Activated naive CD8-positive, alpha-beta T cell treated with anti-CD3 and anti-CD28 coated beads, Interleukin-2, amount 50 U/mL, for 24 hours (primary cell): ENCODE measurements around the gene CPA3.

Experiments used
- ATAC-seq: fragments of 150-1000 bp; cut with Tn5 transposase; one replicate; pipeline ENCODE4 v1.10.0; 2021
- DNase-seq: peaks from one replicate; pipeline ENCODE4 v3.0.0; 2021
- H3K27ac Mint-ChIP-seq: one replicate; pipeline ENCODE4 v1.8.0; 2021; ENCODE audit warnings: mild to moderate bottlenecking, mixed read lengths
- H3K27me3 Mint-ChIP-seq: one replicate; pipeline ENCODE4 v1.8.0; 2021; ENCODE audit warnings: mixed read lengths
- H3K36me3 Mint-ChIP-seq: one replicate; pipeline ENCODE4 v1.8.0; 2021; ENCODE audit warnings: low read depth, mixed read lengths
- H3K4me1 Mint-ChIP-seq: one replicate; pipeline ENCODE4 v1.8.0; 2021; ENCODE audit warnings: mixed read lengths
- H3K4me3 Mint-ChIP-seq: one replicate; pipeline ENCODE4 v1.8.0; 2021; ENCODE audit warnings: mild to moderate bottlenecking, moderate library complexity, mixed read lengths
- H3K9me3 Mint-ChIP-seq: one replicate; pipeline ENCODE4 v1.8.0; 2021; ENCODE audit warnings: mixed read lengths

Gene CPA3

GRCh38 chr3:148865049-148865448, at the start of gene CPA3:
CPA3 (plus strand) TSS chr3:148865296; CDS start chr3:148865308, 12 bp downstream.
- H3K36me3 Mint-ChIP-seq = no peaks in the 10 kb centered on the region
- H3K4me3 Mint-ChIP-seq = no peak within 1 kb of the TSS
- no peak within 1 kb of the TSS for H3K27ac Mint-ChIP-seq
- DNase-seq = no peak
- H3K9me3 Mint-ChIP-seq = no peaks in the 10 kb centered on the region
- ATAC-seq = no peak
- H3K4me1 Mint-ChIP-seq = no peaks in the 10 kb centered on the region
- H3K27me3 Mint-ChIP-seq = peaks cover 14% of the 10 kb centered on the region

DNA sequence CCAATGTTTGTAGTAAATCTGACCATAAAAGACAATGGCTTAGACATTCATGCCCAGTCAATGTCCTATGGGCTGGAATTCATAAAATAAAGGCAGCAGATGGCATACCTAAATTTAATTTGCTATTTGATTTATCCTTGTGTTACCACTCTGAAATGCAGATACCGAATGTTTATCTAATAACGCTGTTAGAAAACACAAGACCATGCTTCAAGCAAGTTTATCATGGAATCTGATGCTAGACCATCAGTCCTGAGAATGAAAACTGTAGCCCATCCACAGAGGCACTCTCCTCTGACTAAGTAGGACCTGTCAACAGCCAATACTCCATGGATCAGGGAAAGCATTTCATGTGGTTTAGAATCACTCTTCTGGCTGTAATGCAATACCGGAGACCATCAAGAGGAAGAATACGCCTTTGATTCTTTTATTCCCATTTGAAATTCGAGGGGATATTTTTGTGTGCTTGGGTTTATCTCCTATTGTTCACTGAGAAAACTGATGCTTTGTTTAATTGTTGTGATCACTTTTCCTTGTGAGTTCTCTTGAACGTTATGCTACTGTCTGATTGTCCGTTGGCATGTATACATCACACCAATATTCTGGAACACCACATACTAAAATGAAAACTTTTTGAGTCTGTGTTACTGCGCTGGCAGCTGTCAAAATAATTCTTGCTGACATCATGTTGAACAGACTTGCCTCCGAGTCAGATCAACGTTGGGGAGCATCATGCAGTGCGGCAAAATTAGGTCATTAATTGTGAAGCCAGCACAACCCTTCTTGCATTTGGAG, 49.6 kb upstream of the CPA3 start:
- no peak overlapping the region for H3K27ac Mint-ChIP-seq
- H3K27me3 Mint-ChIP-seq = peaks cover 2% of the 10 kb centered on the region
- H3K4me3 Mint-ChIP-seq = no peak overlapping the region
- ATAC-seq (no peak), DNase-seq (no peak)
- H3K9me3 Mint-ChIP-seq = no peaks in the 10 kb centered on the region
- no peaks in the 10 kb centered on the region for H3K36me3 Mint-ChIP-seq
- H3K4me1 Mint-ChIP-seq = no peaks in the 10 kb centered on the region

DNA sequence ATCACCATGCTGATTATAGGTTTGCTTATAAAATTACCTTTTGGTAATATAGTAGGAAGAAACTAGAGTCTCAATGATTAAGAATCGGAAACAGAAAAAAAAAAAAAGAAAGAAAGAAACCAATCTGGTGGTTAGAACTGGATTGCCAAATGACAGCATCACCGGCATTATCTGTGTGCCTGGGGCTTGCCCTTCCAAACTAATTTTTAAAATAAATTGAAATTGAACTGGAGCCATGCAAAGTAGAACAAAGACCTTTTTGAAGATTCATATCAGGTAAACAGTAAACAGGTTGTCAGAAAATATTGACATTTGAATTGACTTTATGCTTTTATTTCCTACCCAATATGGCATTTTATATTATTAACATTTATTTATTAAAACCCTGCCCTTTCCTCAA, 48.7 kb upstream of the CPA3 start:
- no peak overlapping the region for H3K4me3 Mint-ChIP-seq
- no peaks in the 10 kb centered on the region for H3K36me3 Mint-ChIP-seq
- H3K27ac Mint-ChIP-seq = no peak overlapping the region
- H3K9me3 Mint-ChIP-seq = no peaks in the 10 kb centered on the region
- no peak for DNase-seq
- no peak for ATAC-seq
- no peaks in the 10 kb centered on the region for H3K4me1 Mint-ChIP-seq
- peaks cover 2% of the 10 kb centered on the region for H3K27me3 Mint-ChIP-seq

GRCh38 chr3:148816981-148817525, 48.0 kb upstream of the CPA3 start:
- H3K27ac Mint-ChIP-seq = no peak overlapping the region
- H3K36me3 Mint-ChIP-seq = no peaks in the 10 kb centered on the region
- H3K27me3 Mint-ChIP-seq = peaks cover 2% of the 10 kb centered on the region
- DNase-seq (no peak), ATAC-seq (no peak)
- H3K4me3 Mint-ChIP-seq = no peak overlapping the region
- no peaks in the 10 kb centered on the region for H3K4me1 Mint-ChIP-seq
- H3K9me3 Mint-ChIP-seq = no peaks in the 10 kb centered on the region

- ATAC-seq (no peak), DNase-seq (no peak)
- Mint-ChIP-seq H3K9me3 (no peaks in the 10 kb centered on the region), H3K4me1 (no peaks in the 10 kb centered on the region), H3K36me3 (no peaks in the 10 kb centered on the region), H3K4me3 (no peak overlapping the region), H3K27me3 (peaks cover under 1% of the 10 kb centered on the region), H3K27ac (no peak overlapping the region)
Observed at GRCh38 chr3:148820361-148821245, 44.5 kb upstream of the CPA3 start.

- no peak overlapping the region for H3K4me3 Mint-ChIP-seq
- H3K27ac Mint-ChIP-seq = no peak overlapping the region
- no peaks in the 10 kb centered on the region for H3K36me3 Mint-ChIP-seq
- no peak for DNase-seq
- H3K4me1 Mint-ChIP-seq = no peaks in the 10 kb centered on the region
- ATAC-seq = no peak
- no peaks in the 10 kb centered on the region for H3K9me3 Mint-ChIP-seq
- H3K27me3 Mint-ChIP-seq = no peaks in the 10 kb centered on the region
Observed at GRCh38 chr3:148823026-148823425, 42.1 kb upstream of the CPA3 start.

DNA sequence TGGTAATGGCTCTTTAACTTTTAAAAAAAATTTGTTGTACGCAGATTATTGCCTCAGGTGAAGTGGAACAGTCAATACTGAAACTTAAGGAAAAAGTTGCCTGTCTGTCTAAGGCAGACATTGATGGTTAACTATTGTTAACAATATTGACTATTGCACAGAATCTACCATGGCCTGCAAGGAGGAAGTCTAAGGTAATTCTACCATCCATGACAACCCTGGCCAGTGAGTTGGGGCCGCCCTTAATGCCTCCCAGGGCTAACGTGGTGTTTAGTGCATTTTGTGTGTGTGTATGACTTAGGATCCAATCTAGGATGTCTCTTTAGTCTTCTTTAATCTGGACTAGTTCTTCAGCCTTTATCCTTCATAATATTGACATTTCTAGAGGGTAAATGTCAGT, 39.6 kb upstream of the CPA3 start:
- no peaks in the 10 kb centered on the region for H3K36me3 Mint-ChIP-seq
- DNase-seq (no peak), ATAC-seq (no peak)
- no peak overlapping the region for H3K27ac Mint-ChIP-seq
- H3K27me3 Mint-ChIP-seq = no peaks in the 10 kb centered on the region
- no peaks in the 10 kb centered on the region for H3K9me3 Mint-ChIP-seq
- H3K4me1 Mint-ChIP-seq = no peaks in the 10 kb centered on the region
- H3K4me3 Mint-ChIP-seq = no peak overlapping the region

DNA sequence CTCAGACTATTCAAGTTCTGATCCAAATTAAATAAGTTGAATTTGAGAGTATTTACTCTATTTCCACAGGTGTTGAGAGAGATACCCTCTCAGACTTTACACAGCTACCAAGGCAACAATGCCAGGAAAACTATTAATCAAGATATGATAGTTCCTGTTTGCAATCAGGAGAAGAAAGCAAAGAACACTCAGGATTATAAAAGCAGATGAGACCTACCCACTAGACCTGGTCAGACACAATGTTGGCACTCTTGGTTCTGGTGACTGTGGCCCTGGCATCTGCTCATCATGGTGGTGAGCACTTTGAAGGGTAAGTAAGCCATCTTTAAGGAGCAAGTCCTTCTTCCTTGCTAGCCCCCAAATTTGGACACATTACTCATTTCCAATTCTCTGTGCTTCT, 37.5 kb upstream of the CPA3 start, which contains the start of gene CPB1:
TSS of gene CPB1 (plus strand) at position 227 of the 400 bp plus-strand sequence. CDS start at position 240, 13 bp downstream.
- no peaks in the 10 kb centered on the region for H3K27me3 Mint-ChIP-seq
- H3K4me1 Mint-ChIP-seq = no peaks in the 10 kb centered on the region
- ATAC-seq = no peak
- H3K4me3 Mint-ChIP-seq = no peak within 1 kb of the TSS
- H3K27ac Mint-ChIP-seq = no peak within 1 kb of the TSS
- no peaks in the 10 kb centered on the region for H3K36me3 Mint-ChIP-seq
- DNase-seq = no peak
- no peaks in the 10 kb centered on the region for H3K9me3 Mint-ChIP-seq

GRCh38 chr3:148828136-148828690, 36.9 kb upstream of the CPA3 start:
- DNase-seq (no peak), ATAC-seq (no peak)
- Mint-ChIP-seq H3K9me3 (no peaks in the 10 kb centered on the region), H3K27me3 (no peaks in the 10 kb centered on the region), H3K36me3 (no peaks in the 10 kb centered on the region), H3K4me1 (no peaks in the 10 kb centered on the region), H3K4me3 (no peak overlapping the region), H3K27ac (no peak overlapping the region)

DNA sequence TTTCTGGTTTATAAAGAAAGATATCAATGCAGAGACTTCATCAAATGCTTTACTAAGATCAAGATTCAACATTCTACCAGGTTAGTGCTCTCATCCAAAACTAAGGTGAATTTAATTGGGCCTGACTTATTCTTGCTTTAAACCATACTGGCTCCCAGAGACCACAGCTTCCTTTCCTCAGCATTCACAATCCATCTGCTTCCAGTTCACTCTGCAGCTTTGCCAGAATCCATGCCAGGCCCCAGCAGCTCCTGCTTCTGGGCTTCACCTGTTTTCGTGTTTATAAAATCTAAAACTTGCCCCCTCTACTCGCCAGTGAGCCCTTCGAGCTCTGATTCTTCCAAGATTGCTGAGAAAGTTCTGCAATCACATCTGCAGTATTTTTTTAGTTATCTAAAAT, 35.2 kb upstream of the CPA3 start:
- Mint-ChIP-seq H3K4me1 (no peaks in the 10 kb centered on the region), H3K9me3 (no peaks in the 10 kb centered on the region), H3K27me3 (no peaks in the 10 kb centered on the region), H3K4me3 (no peak overlapping the region), H3K27ac (no peak overlapping the region), H3K36me3 (no peaks in the 10 kb centered on the region)
- no peak for DNase-seq
- no peak for ATAC-seq

DNA sequence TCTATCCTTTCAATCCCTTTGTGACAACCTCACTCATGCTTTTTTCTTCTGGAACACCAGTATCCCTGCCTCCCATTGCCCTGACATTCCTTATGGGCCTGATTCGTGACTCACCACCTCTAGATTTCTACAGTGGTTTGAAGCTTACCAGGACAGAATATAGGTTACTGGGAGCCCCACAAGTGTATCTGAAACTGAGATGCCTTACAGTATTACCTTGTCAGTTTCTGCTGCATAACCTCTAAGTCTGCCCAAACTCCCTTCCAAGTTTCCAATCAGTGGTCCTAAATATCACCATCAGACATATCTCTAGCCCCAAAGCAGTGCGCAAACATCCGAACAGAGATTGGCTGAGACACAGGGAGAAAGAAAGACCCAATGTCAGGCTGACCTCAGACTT, 31.9 kb upstream of the CPA3 start:
- no peak for DNase-seq
- no peak for ATAC-seq
- Mint-ChIP-seq H3K9me3 (no peaks in the 10 kb centered on the region), H3K4me1 (no peaks in the 10 kb centered on the region), H3K4me3 (no peak overlapping the region), H3K27me3 (no peaks in the 10 kb centered on the region), H3K27ac (no peak overlapping the region), H3K36me3 (no peaks in the 10 kb centered on the region)

- no peaks in the 10 kb centered on the region for H3K27me3 Mint-ChIP-seq
- no peaks in the 10 kb centered on the region for H3K4me1 Mint-ChIP-seq
- no peaks in the 10 kb centered on the region for H3K9me3 Mint-ChIP-seq
- no peaks in the 10 kb centered on the region for H3K36me3 Mint-ChIP-seq
- DNase-seq (no peak), ATAC-seq (no peak)
- no peak overlapping the region for H3K4me3 Mint-ChIP-seq
- H3K27ac Mint-ChIP-seq = no peak overlapping the region
Observed at GRCh38 chr3:148839805-148840204, 25.3 kb upstream of the CPA3 start.

GRCh38 chr3:148840451-148840850, 24.6 kb upstream of the CPA3 start:
- Mint-ChIP-seq H3K9me3 (no peaks in the 10 kb centered on the region), H3K27me3 (no peaks in the 10 kb centered on the region), H3K4me3 (no peak overlapping the region), H3K27ac (no peak overlapping the region), H3K4me1 (no peaks in the 10 kb centered on the region), H3K36me3 (no peaks in the 10 kb centered on the region)
- no peak for ATAC-seq
- no peak for DNase-seq

DNA sequence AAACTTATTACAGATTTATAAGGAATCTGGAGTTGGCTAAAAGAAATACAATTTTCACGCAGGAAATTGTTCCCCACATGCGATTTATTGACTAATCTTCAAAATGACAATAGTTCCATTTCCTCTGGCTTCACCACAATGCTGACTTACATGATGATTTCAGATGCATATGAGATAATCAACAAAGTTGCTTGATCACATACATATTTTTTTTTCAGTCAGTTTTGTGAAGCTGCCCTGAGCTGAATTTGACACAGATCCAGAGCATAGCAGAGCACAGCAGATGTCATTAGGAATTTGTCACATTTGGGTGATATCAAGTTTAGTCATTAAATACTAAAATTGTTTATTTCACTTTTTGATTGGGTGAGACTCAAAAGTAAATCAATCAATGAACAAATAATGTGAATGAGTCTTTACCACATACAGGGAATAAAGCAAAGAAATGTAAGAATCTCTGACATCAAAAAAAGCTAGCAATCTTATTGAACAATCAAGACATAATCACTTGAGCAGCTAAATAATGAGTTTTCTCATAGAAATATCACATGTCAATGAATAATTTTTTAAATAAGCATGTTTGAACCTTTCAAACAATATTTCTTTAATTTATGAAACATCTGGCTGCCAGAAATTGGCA, 19.2 kb upstream of the CPA3 start:
- Mint-ChIP-seq H3K4me3 (no peak overlapping the region), H3K27ac (no peak overlapping the region), H3K36me3 (no peaks in the 10 kb centered on the region), H3K4me1 (no peaks in the 10 kb centered on the region), H3K27me3 (peaks cover 2% of the 10 kb centered on the region), H3K9me3 (no peaks in the 10 kb centered on the region)
- DNase-seq (no peak), ATAC-seq (no peak)
